Activated CD4-positive, alpha-beta T cell treated with anti-CD3 and anti-CD28 coated beads for 1 hour (primary cell): Measurements from ENCODE around the gene RPS6KA4.
"Not testable (repeated sequence)": the region's sequence is repeated elsewhere in the genome, so short reads cannot be mapped to it uniquely, and the experiment has no call there.

Experiments
- DNase-seq: peaks from one replicate; pipeline ENCODE4 v3.0.0-alpha.2; 2020

Gene RPS6KA4

DNA sequence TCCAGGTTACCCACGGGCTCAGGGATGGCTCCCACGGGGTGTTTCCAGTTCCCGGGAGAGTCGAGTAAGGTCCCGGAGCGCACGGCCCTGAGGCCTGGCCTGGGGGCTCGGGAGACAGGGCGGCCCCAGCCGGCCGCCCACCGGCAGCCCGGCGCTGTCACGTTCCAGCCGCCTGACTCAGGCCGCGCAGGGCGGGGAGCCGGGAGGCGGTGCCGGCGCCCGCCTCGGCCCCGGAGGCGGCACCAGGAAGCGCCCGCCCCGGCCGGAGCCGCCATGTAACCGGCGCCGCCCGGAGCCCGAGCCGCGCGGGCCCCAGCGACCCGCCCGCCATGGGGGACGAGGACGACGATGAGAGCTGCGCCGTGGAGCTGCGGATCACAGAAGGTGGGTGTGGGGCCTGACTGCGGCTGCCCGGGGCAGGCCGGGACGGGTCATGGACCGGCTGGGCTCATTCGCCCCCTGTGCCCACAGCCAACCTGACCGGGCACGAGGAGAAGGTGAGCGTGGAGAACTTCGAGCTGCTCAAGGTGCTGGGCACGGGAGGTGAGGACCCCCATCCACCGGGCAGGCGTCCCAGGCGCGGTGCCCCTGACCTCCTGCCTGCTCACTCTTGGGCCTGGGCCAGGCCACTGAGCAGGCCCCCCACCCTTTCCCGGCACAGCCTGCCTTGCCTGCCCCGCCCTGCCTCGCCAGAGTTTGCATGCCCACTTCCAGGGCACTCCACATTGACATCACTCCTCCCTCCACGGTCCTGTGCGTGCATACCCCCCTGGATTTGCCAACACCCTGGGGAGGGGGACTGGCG lies at the start of gene RPS6KA4:
Gene RPS6KA4 (plus strand): TSS at position 256 of the 805 bp plus-strand sequence. CDS start 74 bp downstream, at position 330.
- no peak for DNase-seq

DNA sequence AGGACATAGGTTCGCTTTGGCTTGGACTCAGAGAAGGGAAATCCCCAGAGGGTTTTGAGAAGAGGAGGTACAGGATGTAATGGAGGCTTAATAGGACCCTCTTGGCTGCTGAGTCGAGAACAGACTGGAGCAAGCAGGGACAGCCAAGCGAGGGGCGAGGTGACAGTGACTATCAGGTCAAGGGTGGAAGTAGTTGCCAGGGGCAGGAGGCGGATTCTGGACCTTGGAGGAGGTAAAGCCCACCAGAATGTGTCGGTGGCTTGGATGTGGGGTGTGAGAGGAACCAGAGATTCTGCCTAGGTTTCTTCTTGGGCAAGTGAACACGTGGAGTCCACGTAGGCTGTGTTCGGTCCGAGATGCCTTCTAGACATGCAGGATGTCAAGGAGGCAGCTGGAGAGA lies 46.0 kb upstream of the RPS6KA4 start:
- no peak for DNase-seq

DNA sequence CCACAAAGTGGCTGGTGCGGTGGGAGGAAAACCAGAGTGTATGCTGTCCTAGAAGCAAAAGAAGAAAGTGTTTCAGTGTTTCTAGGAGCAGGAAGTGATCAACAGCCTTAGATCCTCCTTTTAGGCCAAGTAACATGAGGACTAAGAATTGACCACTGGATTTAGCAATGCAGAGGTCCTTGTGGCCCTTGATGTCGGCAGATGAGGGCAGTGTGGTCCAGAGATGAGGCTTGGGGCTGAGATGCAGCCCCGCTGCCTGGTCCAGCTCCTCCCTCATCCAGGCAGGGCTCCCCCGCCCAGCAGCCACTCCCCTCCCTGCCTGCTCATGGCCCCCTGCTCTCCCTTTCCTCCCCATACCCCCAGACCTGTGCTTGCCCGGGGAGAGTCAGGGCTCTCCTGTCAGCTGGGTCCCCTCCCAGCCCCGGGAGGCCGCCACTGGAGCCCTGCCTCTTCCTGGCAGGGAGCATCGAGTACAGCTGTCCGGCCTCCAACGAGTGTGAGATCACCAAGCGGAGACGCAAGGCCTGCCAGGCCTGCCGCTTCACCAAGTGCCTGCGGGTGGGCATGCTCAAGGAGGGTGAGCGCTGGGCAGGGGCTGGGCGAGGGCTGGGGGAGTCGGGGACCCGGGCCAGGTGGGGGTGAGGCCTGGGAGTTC lies 45.3 kb upstream of the RPS6KA4 start:
- no peak for DNase-seq

DNA sequence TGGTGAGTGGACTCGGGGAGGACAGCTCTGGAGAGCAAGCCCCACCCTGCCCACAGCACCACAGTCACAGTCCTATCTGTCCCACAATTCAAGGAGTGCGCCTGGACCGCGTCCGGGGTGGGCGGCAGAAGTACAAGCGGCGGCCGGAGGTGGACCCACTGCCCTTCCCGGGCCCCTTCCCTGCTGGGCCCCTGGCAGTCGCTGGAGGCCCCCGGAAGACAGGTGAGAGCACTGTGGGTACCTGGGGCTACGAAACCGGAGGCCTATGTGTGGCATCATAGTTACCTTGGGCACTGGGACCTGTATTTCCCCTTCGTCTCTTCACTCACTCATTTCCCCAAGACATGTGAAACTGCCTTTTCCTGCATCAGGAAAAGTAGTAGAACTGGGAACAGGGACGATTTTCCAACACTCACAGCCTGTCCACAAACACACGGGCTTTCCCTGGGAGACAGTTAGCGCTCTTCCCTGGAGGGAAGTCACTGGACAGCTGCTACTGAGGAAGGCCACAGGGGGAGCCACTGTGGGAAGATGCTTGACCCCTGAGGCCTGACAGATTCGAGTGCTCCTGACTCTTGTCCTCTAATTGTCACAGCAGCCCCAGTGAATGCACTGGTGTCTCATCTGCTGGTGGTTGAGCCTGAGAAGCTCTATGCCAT lies 44.7 kb upstream of the RPS6KA4 start:
- no peak for DNase-seq

DNA sequence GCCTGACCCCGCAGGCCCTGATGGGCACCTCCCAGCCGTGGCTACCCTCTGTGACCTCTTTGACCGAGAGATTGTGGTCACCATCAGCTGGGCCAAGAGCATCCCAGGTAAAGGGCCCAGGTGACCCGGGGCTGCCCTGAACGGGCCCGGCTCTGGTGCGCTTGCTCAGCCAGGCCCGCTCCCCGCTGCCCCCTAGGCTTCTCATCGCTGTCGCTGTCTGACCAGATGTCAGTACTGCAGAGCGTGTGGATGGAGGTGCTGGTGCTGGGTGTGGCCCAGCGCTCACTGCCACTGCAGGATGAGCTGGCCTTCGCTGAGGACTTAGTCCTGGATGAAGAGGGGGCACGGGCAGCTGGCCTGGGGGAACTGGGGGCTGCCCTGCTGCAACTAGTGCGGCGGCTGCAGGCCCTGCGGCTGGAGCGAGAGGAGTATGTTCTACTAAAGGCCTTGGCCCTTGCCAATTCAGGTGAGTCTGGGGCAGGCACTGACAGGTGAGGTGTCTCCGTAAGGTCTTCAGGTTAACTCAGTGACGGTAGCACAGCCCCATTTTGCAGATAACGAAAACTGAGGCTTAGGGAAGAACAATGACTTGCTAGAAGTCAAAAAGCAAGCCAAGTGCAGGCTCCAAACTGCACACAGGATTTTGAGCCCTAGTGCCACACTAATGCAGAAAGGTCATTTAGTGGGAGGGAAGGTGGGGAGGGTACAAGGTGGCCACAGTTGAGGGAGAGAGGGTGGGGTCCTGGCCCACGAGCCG lies 44.0 kb upstream of the RPS6KA4 start:
- no peak for DNase-seq

DNA sequence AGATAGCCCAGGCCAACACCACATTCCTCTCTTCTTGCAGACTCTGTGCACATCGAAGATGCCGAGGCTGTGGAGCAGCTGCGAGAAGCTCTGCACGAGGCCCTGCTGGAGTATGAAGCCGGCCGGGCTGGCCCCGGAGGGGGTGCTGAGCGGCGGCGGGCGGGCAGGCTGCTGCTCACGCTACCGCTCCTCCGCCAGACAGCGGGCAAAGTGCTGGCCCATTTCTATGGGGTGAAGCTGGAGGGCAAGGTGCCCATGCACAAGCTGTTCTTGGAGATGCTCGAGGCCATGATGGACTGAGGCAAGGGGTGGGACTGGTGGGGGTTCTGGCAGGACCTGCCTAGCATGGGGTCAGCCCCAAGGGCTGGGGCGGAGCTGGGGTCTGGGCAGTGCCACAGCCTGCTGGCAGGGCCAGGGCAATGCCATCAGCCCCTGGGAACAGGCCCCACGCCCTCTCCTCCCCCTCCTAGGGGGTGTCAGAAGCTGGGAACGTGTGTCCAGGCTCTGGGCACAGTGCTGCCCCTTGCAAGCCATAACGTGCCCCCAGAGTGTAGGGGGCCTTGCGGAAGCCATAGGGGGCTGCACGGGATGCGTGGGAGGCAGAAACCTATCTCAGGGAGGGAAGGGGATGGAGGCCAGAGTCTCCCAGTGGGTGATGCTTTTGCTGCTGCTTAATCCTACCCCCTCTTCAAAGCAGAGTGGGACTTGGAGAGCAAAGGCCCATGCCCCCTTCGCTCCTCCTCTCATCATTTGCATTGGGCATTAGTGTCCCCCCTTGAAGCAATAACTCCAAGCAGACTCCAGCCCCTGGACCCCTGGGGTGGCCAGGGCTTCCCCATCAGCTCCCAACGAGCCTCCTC lies 43.1 kb upstream of the RPS6KA4 start:
- not testable (repeated sequence) for DNase-seq

DNA sequence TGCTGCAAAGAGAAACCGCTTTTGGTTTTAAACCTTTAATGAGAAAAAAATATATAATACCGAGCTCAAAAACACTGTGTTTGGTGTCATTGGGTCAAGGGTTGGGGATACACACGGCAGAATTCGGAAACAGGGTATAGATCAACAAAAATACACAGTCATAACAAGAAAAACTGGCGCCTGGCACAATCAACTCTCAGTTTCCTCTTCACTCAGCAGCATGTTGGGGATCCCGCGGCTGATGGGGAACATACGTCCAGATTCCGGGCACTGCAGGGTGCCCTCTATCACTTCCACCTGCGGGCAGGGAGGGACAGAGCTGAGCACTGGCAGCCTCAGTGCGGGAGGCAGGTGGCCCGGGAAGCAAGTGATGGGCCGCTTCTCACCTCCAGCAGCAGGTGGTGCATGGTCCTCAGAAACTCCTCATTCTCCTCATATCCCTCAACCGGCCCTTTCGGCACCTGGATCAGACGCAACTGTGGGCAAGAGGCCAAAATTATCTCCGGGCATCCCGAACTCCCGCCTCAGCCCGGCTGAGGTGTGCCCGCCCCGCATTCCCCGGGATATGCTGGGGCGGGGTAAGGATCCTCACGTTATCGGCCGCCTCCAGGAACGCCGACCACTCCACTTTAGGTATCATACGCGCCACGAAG lies 42.2 kb upstream of the RPS6KA4 start:
- peak; percentile 31 for DNase-seq

DNA sequence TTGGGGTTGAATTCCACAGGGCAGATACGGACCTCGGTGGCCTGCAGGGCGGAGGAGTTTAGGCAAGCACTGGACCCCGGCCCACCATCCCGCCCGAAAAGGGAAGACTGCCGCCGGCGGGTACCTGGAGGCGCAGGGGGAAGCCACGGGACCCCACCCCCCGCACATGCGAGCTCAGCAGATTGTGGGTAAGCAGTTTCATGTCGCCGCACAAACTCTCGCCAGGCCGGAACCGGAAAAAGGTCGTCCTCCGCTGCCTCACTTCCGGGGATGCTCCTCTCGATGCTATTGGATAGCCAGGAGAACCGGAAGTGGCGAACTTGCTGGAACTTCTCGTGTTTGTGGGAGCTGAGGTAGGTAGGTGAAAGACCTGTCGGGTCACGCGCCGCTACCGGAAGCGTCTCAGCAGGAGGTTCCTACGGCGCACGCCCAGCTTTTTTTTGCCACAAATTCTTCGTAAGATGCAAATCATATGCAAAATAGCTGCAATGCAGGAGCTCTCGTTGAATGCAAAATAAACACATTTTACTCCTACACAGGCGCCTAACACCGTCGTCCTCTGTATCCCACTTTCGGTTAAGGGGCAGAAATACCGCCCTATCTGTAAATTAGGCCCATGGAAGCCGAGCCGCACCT lies 41.5 kb upstream of the RPS6KA4 start, which contains the start of gene TRMT112:
Gene TRMT112 (minus strand): TSS at position 235 of the 636 bp plus-strand sequence. CDS start 33 bp downstream, at position 202.
- peak; percentile 93 for DNase-seq

DNA sequence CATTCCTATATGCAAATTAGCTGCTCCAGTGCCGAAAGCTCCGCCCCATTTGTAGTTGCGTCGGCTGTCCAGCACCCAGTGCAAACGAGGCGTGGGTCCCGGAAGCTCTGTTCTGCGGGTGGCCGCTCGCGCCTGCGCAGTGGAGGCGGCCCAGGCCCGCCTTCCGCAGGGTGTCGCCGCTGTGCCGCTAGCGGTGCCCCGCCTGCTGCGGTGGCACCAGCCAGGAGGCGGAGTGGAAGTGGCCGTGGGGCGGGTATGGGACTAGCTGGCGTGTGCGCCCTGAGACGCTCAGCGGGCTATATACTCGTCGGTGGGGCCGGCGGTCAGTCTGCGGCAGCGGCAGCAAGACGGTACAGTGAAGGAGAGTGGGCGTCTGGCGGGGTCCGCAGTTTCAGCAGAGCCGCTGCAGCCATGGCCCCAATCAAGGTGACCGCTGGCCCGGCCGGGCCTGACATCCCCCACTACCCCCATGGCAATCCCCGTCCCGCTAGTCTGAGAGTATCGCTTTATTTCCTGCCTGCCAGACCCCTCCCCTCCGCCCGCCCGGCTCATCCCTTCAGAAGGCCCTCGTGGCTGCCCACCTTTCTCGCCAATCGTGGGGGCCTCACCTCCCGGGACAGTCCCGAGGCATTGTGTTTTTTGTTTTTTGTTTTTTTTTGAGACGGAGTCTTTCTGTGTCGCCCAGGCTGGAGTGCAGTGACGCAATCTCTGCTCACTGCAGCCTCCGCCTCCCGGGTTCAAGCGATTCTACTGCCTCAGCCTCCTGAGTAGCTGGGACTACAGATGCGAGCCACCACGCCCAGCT lies 40.8 kb upstream of the RPS6KA4 start, which contains the start of gene PRDX5:
Gene PRDX5 (plus strand): TSS at position 161 of the 805 bp plus-strand sequence. CDS start 95 bp downstream, at position 256.
- DNase-seq, result peak; percentile 91

DNA sequence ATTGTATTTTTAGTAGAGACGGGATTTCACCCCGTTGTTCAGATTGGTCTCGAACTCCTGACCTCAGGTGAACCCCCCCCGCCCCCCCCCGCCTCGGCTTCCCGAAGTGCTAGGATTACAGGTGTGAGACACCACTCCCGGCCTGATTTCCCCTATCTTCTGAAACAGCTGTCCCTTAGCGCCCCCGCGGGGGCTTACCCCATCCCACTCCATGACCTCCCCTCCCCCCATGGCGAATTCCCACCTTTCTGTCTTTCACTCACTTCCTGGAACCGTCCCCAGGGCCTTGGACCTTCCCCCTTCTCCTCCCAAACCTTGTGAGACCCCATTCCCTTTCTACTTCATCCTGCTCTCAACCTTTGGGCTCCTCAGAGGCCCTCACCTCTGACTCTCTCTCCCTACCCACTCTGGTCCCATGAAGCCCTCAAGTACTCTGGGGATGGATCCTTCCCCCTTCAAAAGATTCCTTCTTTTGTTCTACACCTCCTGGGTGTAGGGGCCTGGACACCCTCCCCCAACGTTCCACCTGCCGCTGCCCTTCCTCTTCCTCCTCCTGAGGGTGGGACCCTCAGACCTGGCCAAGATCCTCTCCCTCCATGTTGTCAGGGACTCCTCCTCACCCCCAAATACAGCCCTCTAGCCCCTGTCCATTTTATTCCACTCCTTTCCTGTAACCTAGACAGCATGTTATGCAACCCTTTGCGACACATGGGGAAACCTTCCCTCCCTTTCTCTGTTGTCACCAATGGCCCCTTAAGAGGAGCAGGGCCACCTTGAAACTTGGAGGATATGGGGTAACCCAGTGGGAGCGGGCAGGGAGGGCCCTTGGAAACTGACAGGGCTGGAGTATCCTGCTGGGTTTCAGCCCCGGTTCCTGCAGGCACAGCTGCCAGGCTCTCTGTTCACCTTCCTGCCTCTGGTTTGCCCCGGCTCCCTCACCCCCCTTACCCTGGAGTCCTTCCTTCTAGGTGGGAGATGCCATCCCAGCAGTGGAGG lies 39.9 kb upstream of the RPS6KA4 start:
- no peak for DNase-seq

DNA sequence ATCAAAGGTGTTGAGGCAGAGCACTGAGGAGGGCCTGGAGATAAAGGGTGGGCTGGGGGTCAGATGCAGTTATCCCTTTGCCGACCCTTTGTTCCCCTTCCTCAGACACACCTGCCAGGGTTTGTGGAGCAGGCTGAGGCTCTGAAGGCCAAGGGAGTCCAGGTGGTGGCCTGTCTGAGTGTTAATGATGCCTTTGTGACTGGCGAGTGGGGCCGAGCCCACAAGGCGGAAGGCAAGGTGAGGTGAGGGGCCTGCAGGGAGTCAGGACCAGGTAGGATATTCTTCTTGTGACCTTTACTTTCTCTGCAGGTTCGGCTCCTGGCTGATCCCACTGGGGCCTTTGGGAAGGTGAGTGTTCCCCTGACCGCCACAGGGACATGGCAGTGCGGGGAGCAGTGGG lies 38.4 kb upstream of the RPS6KA4 start:
- no peak for DNase-seq

DNA sequence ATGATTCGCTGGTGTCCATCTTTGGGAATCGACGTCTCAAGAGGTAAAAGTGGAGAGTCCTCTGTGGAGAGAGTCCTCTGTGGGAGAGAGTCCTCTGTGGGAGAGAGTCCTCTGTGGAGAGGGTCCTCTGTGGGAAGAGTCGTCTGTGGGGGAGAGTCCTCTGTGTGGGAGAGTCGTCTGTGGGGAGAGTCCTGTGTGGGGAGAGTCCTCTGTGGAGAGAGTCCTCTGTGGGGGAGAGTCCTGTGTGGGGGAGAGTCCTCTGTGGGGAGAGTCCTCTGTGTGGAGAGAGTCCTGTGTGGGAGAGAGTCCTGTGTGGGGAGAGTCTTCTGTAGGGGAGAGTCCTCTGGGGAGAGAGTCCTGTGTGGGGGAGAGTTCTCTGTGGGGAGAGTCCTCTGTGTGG lies 37.9 kb upstream of the RPS6KA4 start:
- DNase-seq, result no peak

DNA sequence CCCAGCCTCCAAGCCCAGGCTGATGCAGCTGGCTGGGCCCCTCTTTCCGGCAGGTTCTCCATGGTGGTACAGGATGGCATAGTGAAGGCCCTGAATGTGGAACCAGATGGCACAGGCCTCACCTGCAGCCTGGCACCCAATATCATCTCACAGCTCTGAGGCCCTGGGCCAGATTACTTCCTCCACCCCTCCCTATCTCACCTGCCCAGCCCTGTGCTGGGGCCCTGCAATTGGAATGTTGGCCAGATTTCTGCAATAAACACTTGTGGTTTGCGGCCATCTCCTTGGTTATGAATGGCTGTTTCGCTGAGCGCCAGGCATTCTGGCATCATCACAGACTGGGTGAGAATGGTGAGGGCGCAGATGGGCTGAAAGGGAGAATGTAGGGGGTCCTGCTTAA lies 37.4 kb upstream of the RPS6KA4 start:
- no peak for DNase-seq

DNA sequence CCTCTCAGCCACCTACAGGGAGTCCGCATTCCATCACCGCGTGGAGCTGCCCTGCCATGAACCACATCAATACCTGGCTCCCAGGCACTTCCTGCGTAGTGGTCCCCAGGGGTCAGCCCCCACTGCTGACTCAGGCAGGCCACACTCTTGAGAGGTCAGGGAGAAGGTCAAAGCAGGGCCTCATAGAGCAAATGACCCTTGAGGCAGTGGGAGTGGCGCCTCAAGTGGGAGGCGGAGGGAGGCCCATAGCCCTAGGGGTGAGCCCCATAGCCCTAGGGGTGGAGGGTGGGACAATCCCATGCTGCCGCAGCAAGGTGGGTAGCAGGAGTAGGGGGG lies 36.1 kb upstream of the RPS6KA4 start:
- no peak for DNase-seq

DNA sequence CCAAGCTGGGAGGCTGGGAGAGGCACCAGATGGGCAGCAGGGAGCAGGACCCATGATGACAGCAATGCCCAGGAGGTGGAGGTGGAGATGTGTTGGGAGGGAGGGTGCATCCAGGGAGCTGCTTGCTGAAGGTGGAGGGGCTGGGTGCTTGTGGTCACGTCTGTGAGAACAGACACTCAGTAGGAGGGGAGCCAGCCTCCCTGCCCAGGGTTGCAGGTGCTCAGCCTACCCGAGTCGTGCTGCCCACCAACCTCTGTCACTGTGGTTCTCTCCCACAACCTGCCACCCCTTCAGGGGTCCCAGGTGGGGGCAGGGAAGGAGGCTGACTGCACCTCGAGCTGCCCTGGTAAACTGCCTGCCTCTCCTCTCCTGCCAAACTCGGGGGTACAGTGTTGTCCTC lies 35.6 kb upstream of the RPS6KA4 start:
- no peak for DNase-seq

DNA sequence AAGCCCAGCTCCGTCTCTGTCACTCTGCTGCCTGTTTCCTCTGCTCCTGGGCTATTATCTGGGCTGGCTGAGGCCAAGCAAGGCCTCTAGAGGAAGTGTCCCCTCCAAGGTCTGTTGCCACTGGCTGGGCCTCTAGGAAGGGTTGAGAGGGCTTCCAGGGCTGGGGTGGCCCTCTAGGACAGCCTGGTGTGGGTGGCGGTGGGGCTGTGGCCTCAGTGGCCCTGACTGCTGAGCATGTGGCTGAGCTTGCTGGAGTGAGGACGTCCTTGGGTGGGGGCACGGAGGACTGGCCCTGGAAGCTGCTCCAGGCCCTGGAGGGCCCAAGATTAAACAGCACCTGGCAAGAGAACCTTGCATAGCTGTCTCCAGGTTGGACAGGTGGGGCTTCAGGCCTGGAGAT lies 35.0 kb upstream of the RPS6KA4 start:
- DNase-seq, result not testable (repeated sequence)

DNA sequence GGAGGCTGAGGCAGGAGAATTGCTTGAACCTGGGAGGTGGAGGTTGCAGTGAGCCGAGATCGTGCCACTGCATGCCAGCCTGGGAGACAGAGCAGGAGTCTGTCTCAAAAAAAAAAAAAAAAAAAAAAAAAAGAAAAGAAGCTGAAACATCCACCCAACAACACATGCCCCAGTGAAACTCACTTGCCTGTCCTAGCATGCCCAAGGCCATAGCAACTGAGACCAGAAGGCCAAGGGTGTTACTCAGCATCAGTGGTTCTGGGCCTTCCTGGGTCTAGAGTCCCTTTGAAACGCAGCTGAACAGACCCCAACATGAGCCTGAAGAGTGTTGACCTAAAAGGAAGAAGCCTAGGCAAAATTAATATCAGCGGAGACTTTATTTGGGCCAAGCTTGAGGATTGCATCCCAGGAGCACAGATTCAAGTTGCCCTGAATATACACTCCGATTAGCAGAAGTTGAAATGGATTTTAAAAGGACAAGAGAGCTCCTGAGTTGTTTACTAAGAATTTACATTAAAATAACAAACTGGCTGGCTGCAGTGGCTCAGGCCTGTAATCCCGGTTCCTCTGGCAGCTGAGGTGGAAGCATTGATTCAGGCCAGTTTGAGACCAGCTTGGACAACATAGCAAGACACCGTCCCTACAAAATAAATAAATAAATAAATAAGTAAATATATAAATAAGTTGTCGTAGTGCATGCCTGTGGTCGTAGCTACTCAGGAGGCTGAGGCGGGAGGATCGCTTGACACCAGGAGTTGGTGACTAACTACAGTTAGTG lies 34.1 kb upstream of the RPS6KA4 start:
- DNase-seq, result no peak

DNA sequence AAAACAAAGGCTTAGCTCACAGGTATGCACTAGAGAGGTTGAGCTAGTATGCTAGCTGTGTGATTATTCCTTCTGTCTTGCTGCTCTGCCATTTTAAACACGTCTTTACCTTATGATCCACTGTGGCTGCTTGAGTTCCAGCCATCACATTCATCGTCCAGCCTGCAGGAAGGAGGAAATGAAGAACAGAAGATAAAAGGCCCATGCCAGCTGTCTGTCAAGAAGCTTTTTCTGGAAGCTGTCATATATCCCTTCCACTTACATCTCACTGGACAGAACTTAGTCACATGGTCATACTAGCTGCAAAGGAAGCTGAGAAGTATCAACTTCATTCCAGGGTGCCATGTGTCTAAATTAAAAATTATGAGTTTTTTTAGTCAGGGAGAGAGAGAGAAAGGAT lies 31.6 kb upstream of the RPS6KA4 start:
- DNase-seq, result no peak
